Stimulated activated naive CD8-positive, alpha-beta T cell treated with anti-CD3 and anti-CD28 coated beads, Interleukin-15, Interleukin-2, amounts not matched to agents 100 U/mL and 50 U/mL, for 24 hours (primary cell): ENCODE data around the gene CAPN9.
"Not testable (repeated sequence)": the region's sequence is repeated elsewhere in the genome, so short reads cannot be mapped to it uniquely, and the experiment has no call there.

Experiments used
- ATAC-seq: fragments of 150-1000 bp; cut with Tn5 transposase; one replicate; pipeline ENCODE4 v1.10.0; 2021
- DNase-seq: peaks from one replicate; pipeline ENCODE4 v3.0.0; 2021

The CAPN9 gene

GRCh38 chr1:230746617-230747016 is 571 bp upstream of the CAPN9 start:
- no peak for DNase-seq
- no peak for ATAC-seq

- no peak for ATAC-seq
- no peak for DNase-seq
Measured at GRCh38 chr1:230747890-230748800, 957 bp downstream of the CAPN9 start.

GRCh38 chr1:230749150-230749549 is 2.0 kb downstream of the CAPN9 start:
- DNase-seq (no peak), ATAC-seq (no peak)

- no peak for ATAC-seq
- DNase-seq, result no peak
Measured at GRCh38 chr1:230749635-230750034, 2.4 kb downstream of the CAPN9 start.

GRCh38 chr1:230750576-230750975 is 3.4 kb downstream of the CAPN9 start:
- DNase-seq (no peak), ATAC-seq (no peak)

- no peak for ATAC-seq
- DNase-seq, result no peak
Measured at GRCh38 chr1:230750986-230751625, 3.9 kb downstream of the CAPN9 start.

- no peak for DNase-seq
- ATAC-seq, result no peak
Measured at GRCh38 chr1:230752407-230752806, 5.2 kb downstream of the CAPN9 start.

- no peak for ATAC-seq
- no peak for DNase-seq
Measured at GRCh38 chr1:230753191-230753585, 6.0 kb downstream of the CAPN9 start.

GRCh38 chr1:230753586-230754251 is 6.5 kb downstream of the CAPN9 start:
- peak; percentile 38 for ATAC-seq
- DNase-seq, result peak; percentile 50

- no peak for DNase-seq
Measured at GRCh38 chr1:230754796-230755195, 7.6 kb downstream of the CAPN9 start.

GRCh38 chr1:230757856-230758708 is 10.9 kb downstream of the CAPN9 start:
- no peak for ATAC-seq

More at GRCh38 chr1:230754796-230755195, 7.6 kb downstream of the CAPN9 start:
- no peak for ATAC-seq

GRCh38 chr1:230758709-230759368 is 11.7 kb downstream of the CAPN9 start:
- no peak for ATAC-seq
- DNase-seq, result no peak

More at GRCh38 chr1:230757856-230758708, 10.9 kb downstream of the CAPN9 start:
- DNase-seq, result no peak

- ATAC-seq (no peak), DNase-seq (no peak)
Measured at GRCh38 chr1:230759369-230760065, 12.3 kb downstream of the CAPN9 start.

GRCh38 chr1:230760360-230760827 is 13.2 kb downstream of the CAPN9 start:
- DNase-seq (no peak), ATAC-seq (no peak)

- DNase-seq (no peak), ATAC-seq (no peak)
Measured at GRCh38 chr1:230761443-230762167, 14.4 kb downstream of the CAPN9 start.

- ATAC-seq (no peak), DNase-seq (no peak)
Measured at GRCh38 chr1:230763927-230764591, 16.9 kb downstream of the CAPN9 start.

GRCh38 chr1:230766318-230766717 is 19.1 kb downstream of the CAPN9 start:
- ATAC-seq (no peak), DNase-seq (no peak)

- not testable (repeated sequence) for DNase-seq, ATAC-seq
Measured at GRCh38 chr1:230767859-230768612, 20.8 kb downstream of the CAPN9 start.
